Ectodermal cell (in vitro differentiated cells): Measurements from ENCODE around the gene IL1RAP.
"Not testable (repeated sequence)": the region's sequence is repeated elsewhere in the genome, so short reads cannot be mapped to it uniquely, and the experiment has no call there.

Experiments used
- H3K27ac ChIP-seq: 2 replicates; pipeline ENCODE4 v1.7.0; 2013; ENCODE audit warnings: mild to moderate bottlenecking, low read depth, low read length; ENCODE audit not compliant: insufficient read depth, poor library complexity, severe bottlenecking
- H3K27me3 ChIP-seq: 2 replicates; pipeline ENCODE4 v1.7.0; 2013; ENCODE audit warnings: mild to moderate bottlenecking, low read length; ENCODE audit not compliant: insufficient read depth, control insufficient read depth, poor library complexity, severe bottlenecking
- H3K36me3 ChIP-seq: one replicate; pipeline ENCODE4 v1.7.0; 2013; ENCODE audit warnings: low read length; ENCODE audit not compliant: control insufficient read depth, insufficient read depth
- H3K4me1 ChIP-seq: one replicate; pipeline ENCODE4 v1.7.0; 2013; ENCODE audit warnings: low read length; ENCODE audit not compliant: control insufficient read depth, insufficient read depth
- H3K4me3 ChIP-seq: 2 replicates; pipeline ENCODE4 v1.7.0; 2013; ENCODE audit warnings: low read depth, low read length, control low read depth; ENCODE audit not compliant: insufficient read depth
- H3K9me3 ChIP-seq: 2 replicates; pipeline ENCODE4 v1.7.0; 2013; ENCODE audit warnings: mild to moderate bottlenecking, low read length, moderate library complexity; ENCODE audit not compliant: control insufficient read depth
- WGBS, 2 experiments: methylation state at CpG; one replicate each; pipeline ENCODE4 v1.1.7; 2013; ENCODE audit warnings: missing lambda C conversion rate in 2 of 2; 5-methylcytosine and 5-hydroxymethylcytosine counted together

Gene IL1RAP

DNA sequence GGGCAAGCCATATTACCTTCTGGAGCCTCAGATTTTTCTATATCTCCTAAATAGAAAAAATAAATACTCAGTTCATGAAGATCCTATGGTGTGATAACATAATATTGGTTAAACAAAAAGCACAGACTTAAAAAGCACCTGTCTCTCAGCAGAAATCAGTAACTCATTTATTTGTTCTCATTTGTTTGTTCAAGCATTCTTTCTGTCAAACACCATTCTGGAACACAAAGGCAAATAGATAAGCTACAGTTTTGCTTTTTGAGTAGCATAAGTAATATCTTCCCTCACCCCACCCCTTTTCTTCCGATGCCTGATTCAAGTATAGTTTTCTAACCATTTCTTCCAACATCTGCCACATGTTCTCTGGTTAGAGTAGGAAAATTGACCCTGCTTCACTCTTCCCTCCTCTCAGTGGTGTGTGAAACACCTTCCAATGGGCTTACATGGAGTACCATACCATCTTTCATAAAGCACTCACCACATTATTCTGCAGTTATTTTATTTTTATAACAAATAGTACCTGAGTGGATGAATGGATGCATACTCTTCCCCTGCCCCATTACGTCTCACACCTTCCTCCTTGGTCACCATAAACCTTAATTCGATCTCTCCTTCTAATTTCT is 8.4 kb upstream of the IL1RAP start:
- Histone ChIP-seq H3K4me3 (no peak overlapping the region), H3K9me3 (no peaks in the 10 kb centered on the region), H3K36me3 (no peaks in the 10 kb centered on the region), H3K27me3 (no peaks in the 10 kb centered on the region), H3K4me1 (no peaks in the 10 kb centered on the region), H3K27ac (no peak overlapping the region)
- WGBS, 2 experiments, result 89 to 92% methylated on average over 3 of the region's 3 CpGs

DNA sequence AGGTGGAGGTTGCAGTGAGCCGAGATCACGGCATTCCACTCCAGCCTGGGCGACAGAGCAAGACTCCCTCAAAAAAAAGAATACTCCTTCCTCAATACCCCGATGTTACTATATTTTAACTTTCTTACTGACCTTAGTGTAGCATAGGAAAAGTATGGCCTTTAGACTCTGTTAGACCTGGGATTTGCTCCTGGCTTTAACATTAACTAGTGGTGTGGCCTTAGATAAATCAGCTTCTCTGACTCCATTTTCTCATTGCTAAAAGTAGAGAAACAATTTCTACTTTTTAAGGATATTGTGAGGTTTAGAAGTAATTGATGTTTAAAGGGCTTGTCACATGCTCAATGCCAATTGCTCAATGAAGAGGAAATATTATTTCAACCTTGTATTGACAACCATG is 7.6 kb upstream of the IL1RAP start:
- Histone ChIP-seq H3K27ac (no peak overlapping the region), H3K9me3 (no peaks in the 10 kb centered on the region), H3K27me3 (peaks cover 5% of the 10 kb centered on the region), H3K4me3 (no peak overlapping the region), H3K4me1 (no peaks in the 10 kb centered on the region), H3K36me3 (no peaks in the 10 kb centered on the region)
- WGBS, 2 experiments, result 87 to 92% methylated on average over 4 of the region's 4 CpGs

DNA sequence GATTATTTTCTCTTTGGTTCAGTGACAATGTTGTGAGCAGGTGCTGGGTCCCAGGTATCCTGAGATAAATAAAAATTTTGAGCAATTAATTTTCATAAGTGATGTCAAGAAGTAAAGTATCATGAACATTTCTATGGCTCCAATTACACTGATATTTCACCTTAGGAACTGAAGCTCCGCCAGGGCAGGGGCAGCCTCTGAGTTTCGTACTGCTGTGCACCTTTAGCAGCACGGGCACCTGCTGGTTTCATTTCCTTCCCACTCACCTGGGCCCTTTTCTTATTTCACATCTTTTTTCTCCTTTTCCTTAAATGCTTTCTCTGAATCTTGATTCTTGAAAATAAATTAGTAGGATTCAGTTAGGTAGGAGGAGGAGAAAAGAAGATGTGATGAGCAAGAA is 1.2 kb upstream of the IL1RAP start:
- no peaks in the 10 kb centered on the region for H3K9me3 ChIP-seq
- H3K27me3 ChIP-seq, result peaks cover 48% of the 10 kb centered on the region
- WGBS, 2 experiments, result 85 to 90% methylated on average over 3 of the region's 3 CpGs
- H3K36me3 ChIP-seq, result no peaks in the 10 kb centered on the region
- H3K4me1 ChIP-seq, result no peaks in the 10 kb centered on the region
- no peak overlapping the region for H3K4me3 ChIP-seq
- H3K27ac ChIP-seq, result no peak overlapping the region

DNA sequence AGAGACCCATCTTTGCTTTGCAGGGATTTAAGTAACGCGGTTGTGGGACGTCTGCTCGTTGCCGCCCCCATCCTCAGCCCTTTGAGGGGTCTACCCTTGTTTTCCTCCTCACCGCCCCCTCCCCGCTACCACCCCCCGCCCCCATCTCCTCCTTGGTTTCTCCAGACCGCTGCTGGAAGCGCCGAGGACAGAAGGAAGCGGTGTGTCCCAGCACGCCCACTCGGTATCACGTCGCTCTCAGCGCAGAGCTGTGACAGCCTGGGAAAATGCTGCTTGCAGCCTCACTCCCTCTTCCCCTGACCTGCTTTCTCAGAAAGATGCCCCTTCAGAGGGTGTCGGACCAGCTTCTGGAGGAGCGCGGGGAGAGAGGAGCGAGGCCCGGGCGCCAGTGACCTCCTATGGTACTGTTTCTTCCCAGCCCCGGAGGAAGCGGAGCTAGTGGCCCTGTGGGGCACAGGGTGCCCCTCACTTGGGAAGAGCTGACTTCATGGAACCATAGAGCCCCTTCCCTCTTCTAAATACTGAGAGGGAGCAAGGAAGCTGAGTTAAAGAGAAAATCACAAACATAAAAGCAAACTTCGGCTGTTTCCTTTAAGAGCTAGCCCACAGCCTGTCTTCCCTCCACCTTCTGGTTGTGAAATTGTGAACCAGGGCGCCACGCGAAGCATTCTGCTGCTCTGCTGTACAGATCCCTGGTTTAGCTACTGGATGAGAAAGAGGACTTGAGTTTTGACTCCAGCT is 698 bp downstream of the IL1RAP start:
- Histone ChIP-seq H3K27me3 (peaks cover 48% of the 10 kb centered on the region), H3K9me3 (no peaks in the 10 kb centered on the region), H3K27ac (no peak overlapping the region), H3K4me1 (no peaks in the 10 kb centered on the region), H3K4me3 (peak overlapping the region; percentile 71), H3K36me3 (no peaks in the 10 kb centered on the region)
- WGBS, 2 experiments, result 5 to 6% methylated on average over 27 to 29 of the region's 29 CpGs

- H3K36me3 ChIP-seq, result no peaks in the 10 kb centered on the region
- H3K4me3 ChIP-seq, result no peak overlapping the region
- no peak overlapping the region for H3K27ac ChIP-seq
- no peaks in the 10 kb centered on the region for H3K9me3 ChIP-seq
- peaks cover 43% of the 10 kb centered on the region for H3K27me3 ChIP-seq
- no peaks in the 10 kb centered on the region for H3K4me1 ChIP-seq
- WGBS, 2 experiments, result 100% methylated on average over 1 of the region's 1 CpG
These were observed 2.5 kb downstream of the IL1RAP start for GRCh38 chr3:190516416-190516815.

GRCh38 chr3:190517687-190518086 is 3.8 kb downstream of the IL1RAP start:
- 88 to 94% methylated on average over 3 of the region's 3 CpGs for WGBS, 2 experiments
- Histone ChIP-seq H3K27me3 (peaks cover 30% of the 10 kb centered on the region), H3K4me1 (no peaks in the 10 kb centered on the region), H3K36me3 (no peaks in the 10 kb centered on the region), H3K4me3 (no peak overlapping the region), H3K9me3 (no peaks in the 10 kb centered on the region), H3K27ac (no peak overlapping the region)

- H3K4me3 ChIP-seq, H3K4me1 ChIP-seq, H3K36me3 ChIP-seq, H3K9me3 ChIP-seq, H3K27ac ChIP-seq: not testable (repeated sequence)
- 93 to 94% methylated on average over 4 of the region's 4 CpGs for WGBS, 2 experiments
- peaks cover 22% of the 10 kb centered on the region for H3K27me3 ChIP-seq
These were observed 4.6 kb downstream of the IL1RAP start for GRCh38 chr3:190518531-190518930.

GRCh38 chr3:190519886-190520285 is 6.0 kb downstream of the IL1RAP start:
- Histone ChIP-seq H3K27me3 (peaks cover 12% of the 10 kb centered on the region), H3K4me3 (no peak overlapping the region), H3K27ac (no peak overlapping the region), H3K36me3 (no peaks in the 10 kb centered on the region), H3K9me3 (no peaks in the 10 kb centered on the region), H3K4me1 (no peaks in the 10 kb centered on the region)
- 82 to 91% methylated on average over 1 of the region's 1 CpG for WGBS, 2 experiments

DNA sequence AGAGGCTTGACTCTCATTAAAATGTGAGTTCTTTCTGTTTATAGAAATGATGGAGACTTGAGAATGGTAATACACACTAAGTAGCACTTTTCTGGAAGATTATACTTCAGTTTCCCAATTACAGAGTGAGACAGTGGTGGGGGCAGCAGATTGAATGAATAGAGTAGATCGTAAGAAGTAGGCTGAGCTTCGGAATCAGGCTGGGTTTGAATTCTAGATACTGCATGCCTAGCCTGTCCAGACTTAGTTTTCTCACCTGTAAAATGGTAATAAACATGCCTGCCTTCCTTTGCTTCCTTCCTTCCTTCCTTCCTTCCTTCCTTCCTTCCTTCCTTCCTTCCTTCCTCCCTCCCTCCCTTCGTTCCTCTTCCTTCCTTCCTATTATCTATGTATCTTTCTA is 8.1 kb downstream of the IL1RAP start:
- Histone ChIP-seq H3K9me3 (no peaks in the 10 kb centered on the region), H3K4me1 (no peaks in the 10 kb centered on the region), H3K36me3 (no peaks in the 10 kb centered on the region), H3K27me3 (no peaks in the 10 kb centered on the region), H3K27ac (no peak overlapping the region), H3K4me3 (no peak overlapping the region)
- 95 to 98% methylated on average over 2 of the region's 3 CpGs for WGBS, 2 experiments

DNA sequence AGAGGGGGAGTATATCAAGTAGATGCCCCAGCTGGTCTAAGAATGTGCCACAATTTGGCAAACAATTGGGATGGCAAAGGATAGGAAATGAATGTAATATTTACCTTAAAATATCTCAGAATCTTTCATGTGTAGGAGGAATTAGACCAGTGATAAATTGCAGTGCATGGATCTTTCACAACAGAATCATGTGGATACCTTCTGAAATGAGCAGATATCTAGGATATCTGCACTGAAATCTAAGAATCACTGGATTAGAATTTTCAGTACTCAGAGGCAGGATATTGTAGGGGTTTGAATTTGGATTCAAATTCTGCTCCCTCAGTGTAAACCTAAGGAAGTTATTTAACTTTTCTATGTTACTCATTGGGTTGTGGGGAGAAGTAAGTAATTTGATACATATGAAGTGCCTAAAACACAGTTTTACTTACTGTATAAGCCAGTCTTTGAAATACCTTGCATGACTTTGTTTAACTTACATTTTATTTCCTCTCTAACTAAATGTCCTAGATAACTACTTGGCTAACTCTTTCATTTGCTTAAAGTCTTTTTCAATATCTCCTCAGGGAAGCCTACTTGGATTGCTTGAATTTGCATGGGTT is 8.8 kb downstream of the IL1RAP start:
- no peak overlapping the region for H3K4me3 ChIP-seq
- no peaks in the 10 kb centered on the region for H3K9me3 ChIP-seq
- no peak overlapping the region for H3K27ac ChIP-seq
- H3K36me3 ChIP-seq, result no peaks in the 10 kb centered on the region
- H3K4me1 ChIP-seq, result no peaks in the 10 kb centered on the region
- H3K27me3 ChIP-seq, result no peaks in the 10 kb centered on the region
